Bronchial smooth muscle cell (primary cell): ENCODE data around the gene PCDHB12. TPM values are rescaled to one million over a fixed set of nuclear protein-coding genes. Genes with fewer than 3 reads are reported as not detected.

Experiments
- total RNA-seq: library from RNA; depleted of rRNA; stranded (reverse); fragments of >200 nt; gene quantifications from 2 replicates; pipeline ENCODE4 v1.2.1, GENCODE V29; 2014

PCDHB12 gene
- total RNA-seq = 0.16 and 0.86 TPM in 2 replicates

GRCh38 chr5:141208478-141208877 lies at the start of gene PCDHB12:
Gene PCDHB12, plus strand, starts transcription at chr5:141208719. Its CDS starts 189 bp downstream, at chr5:141208908.

GRCh38 chr5:141172381-141173204 lies 35.9 kb upstream of the PCDHB12 start, which contains the start of gene PCDHB7:
Gene PCDHB7, plus strand, starts transcription at chr5:141172644. Its CDS starts 192 bp downstream, at chr5:141172836.

GRCh38 chr5:141177577-141178191 lies 30.8 kb upstream of the PCDHB12 start, which contains the start of gene PCDHB8:
Gene PCDHB8, plus strand, starts transcription at chr5:141177790. Its CDS starts 245 bp downstream, at chr5:141178035.

GRCh38 chr5:141182248-141182647 lies 26.3 kb upstream of the PCDHB12 start, which contains the start of gene PCDHB16:
Gene PCDHB16, plus strand, starts transcription at chr5:141182387. Its CDS starts 173 bp downstream, at chr5:141182560.

GRCh38 chr5:141186897-141187512 lies 21.5 kb upstream of the PCDHB12 start, which contains the start of gene PCDHB9:
Gene PCDHB9, plus strand, starts transcription at chr5:141187161. Its CDS starts 158 bp downstream, at chr5:141187319.

GRCh38 chr5:141192110-141192725 lies 16.3 kb upstream of the PCDHB12 start, which contains the start of gene PCDHB10:
Gene PCDHB10, plus strand, starts transcription at chr5:141192353. Its CDS starts 200 bp downstream, at chr5:141192553.

GRCh38 chr5:141199359-141200235 lies 8.9 kb upstream of the PCDHB12 start, which contains the start of gene PCDHB11:
Gene PCDHB11, plus strand, starts transcription at chr5:141199627. Its CDS starts 148 bp downstream, at chr5:141199775.

GRCh38 chr5:141213656-141214339 lies 5.3 kb downstream of the PCDHB12 start, which contains the start of gene PCDHB13:
Gene PCDHB13, plus strand, starts transcription at chr5:141213919. Its CDS starts 205 bp downstream, at chr5:141214124.

GRCh38 chr5:141223112-141223783 lies 14.7 kb downstream of the PCDHB12 start, which contains the start of gene PCDHB14:
Gene PCDHB14, plus strand, starts transcription at chr5:141223343. Its CDS starts 163 bp downstream, at chr5:141223506.

GRCh38 chr5:141245250-141245717 lies 36.8 kb downstream of the PCDHB12 start, which contains the start of gene PCDHB15:
Gene PCDHB15, plus strand, starts transcription at chr5:141245395. Its CDS starts 184 bp downstream, at chr5:141245579.

Other genes starting within 250 kb of the PCDHB12 start
- under 0.01 and 0.09 TPM in 2 replicates for gene PCDHAC2, start 242.2 kb upstream of the PCDHB12 start, total RNA-seq
- not detected in 2 replicates for gene PCDHB1, start 157.3 kb upstream of the PCDHB12 start, total RNA-seq
- gene PCDHB2, start 114.1 kb upstream of the PCDHB12 start, total RNA-seq = 1.3 and 8.4 TPM in 2 replicates
- gene PCDHB3, start 108.2 kb upstream of the PCDHB12 start, total RNA-seq = 0.16 and 0.52 TPM in 2 replicates
- 0.94 TPM in 1 of 2 replicates, not detected in the other for gene PCDHB4, start 86.9 kb upstream of the PCDHB12 start, total RNA-seq
- 0.32 and 3.3 TPM in 2 replicates for gene PCDHB5, start 73.5 kb upstream of the PCDHB12 start, total RNA-seq
- 0.16 and 0.17 TPM in 2 replicates for gene PCDHB6, start 58.7 kb upstream of the PCDHB12 start, total RNA-seq
- 0.32 and 0.60 TPM in 2 replicates for gene PCDHB7, start 36.1 kb upstream of the PCDHB12 start, total RNA-seq
- 0.32 and 0.69 TPM in 2 replicates for gene PCDHB8, start 30.9 kb upstream of the PCDHB12 start, total RNA-seq
- 0.16 and 2.1 TPM in 2 replicates for gene PCDHB16, start 26.3 kb upstream of the PCDHB12 start, total RNA-seq
- gene PCDHB9, start 21.6 kb upstream of the PCDHB12 start, total RNA-seq = 0.16 and 0.69 TPM in 2 replicates
- gene PCDHB10, start 16.4 kb upstream of the PCDHB12 start, total RNA-seq = 0.47 and 1.4 TPM in 2 replicates
- 0.16 and 0.69 TPM in 2 replicates for gene PCDHB11, start 9.1 kb upstream of the PCDHB12 start, total RNA-seq
- 0.32 and 0.94 TPM in 2 replicates for gene PCDHB13, start 5.2 kb downstream of the PCDHB12 start, total RNA-seq
- gene PCDHB14, start 14.6 kb downstream of the PCDHB12 start, total RNA-seq = 0.63 and 2.6 TPM in 2 replicates
- gene PCDHB15, start 36.7 kb downstream of the PCDHB12 start, total RNA-seq = 0.32 and 0.60 TPM in 2 replicates
- gene SLC25A2, start 95.3 kb downstream of the PCDHB12 start, total RNA-seq = 0.32 TPM in 1 of 2 replicates, not detected in the other
- 67.1 and 89.5 TPM in 2 replicates for gene TAF7, start 112.1 kb downstream of the PCDHB12 start, total RNA-seq
- gene PCDHGA1, start 121.8 kb downstream of the PCDHB12 start, total RNA-seq = 1.3 and 1.9 TPM in 2 replicates
- gene PCDHGA2, start 130.0 kb downstream of the PCDHB12 start, total RNA-seq = 2.3 and 4.9 TPM in 2 replicates
- 1.0 and 1.9 TPM in 2 replicates for gene PCDHGA3, start 135.1 kb downstream of the PCDHB12 start, total RNA-seq
- gene PCDHGB1, start 141.4 kb downstream of the PCDHB12 start, total RNA-seq = 1.5 and 3.8 TPM in 2 replicates
- 1.1 and 4.7 TPM in 2 replicates for gene PCDHGA4, start 146.3 kb downstream of the PCDHB12 start, total RNA-seq
- 3.0 and 4.1 TPM in 2 replicates for gene PCDHGB2, start 151.3 kb downstream of the PCDHB12 start, total RNA-seq
- gene PCDHGA5, start 155.4 kb downstream of the PCDHB12 start, total RNA-seq = 1.6 and 2.0 TPM in 2 replicates
- 5.1 and 5.4 TPM in 2 replicates for gene PCDHGB3, start 161.5 kb downstream of the PCDHB12 start, total RNA-seq
- gene PCDHGA6, start 165.2 kb downstream of the PCDHB12 start, total RNA-seq = 2.4 and 3.9 TPM in 2 replicates
- 5.7 and 11.5 TPM in 2 replicates for gene PCDHGA7, start 174.0 kb downstream of the PCDHB12 start, total RNA-seq
- 26.7 and 34.0 TPM in 2 replicates for gene PCDHGB4, start 179.0 kb downstream of the PCDHB12 start, total RNA-seq
- gene PCDHGA8, start 183.9 kb downstream of the PCDHB12 start, total RNA-seq = 3.5 and 4.4 TPM in 2 replicates
- 33.0 and 33.1 TPM in 2 replicates for gene PCDHGB5, start 189.2 kb downstream of the PCDHB12 start, total RNA-seq
- 2.9 and 3.8 TPM in 2 replicates for gene PCDHGA9, start 194.1 kb downstream of the PCDHB12 start, total RNA-seq
- gene PCDHGB6, start 199.3 kb downstream of the PCDHB12 start, total RNA-seq = 3.0 and 3.7 TPM in 2 replicates
- 2.3 and 7.1 TPM in 2 replicates for gene PCDHGA10, start 204.3 kb downstream of the PCDHB12 start, total RNA-seq
- 5.2 and 9.9 TPM in 2 replicates for gene PCDHGB7, start 209.0 kb downstream of the PCDHB12 start, total RNA-seq
- gene PCDHGA11, start 212.3 kb downstream of the PCDHB12 start, total RNA-seq = 7.0 and 12.0 TPM in 2 replicates
- 7.4 and 15.8 TPM in 2 replicates for gene PCDHGA12, start 221.8 kb downstream of the PCDHB12 start, total RNA-seq